NCI-H526 (cell line): ENCODE results near the gene C19orf12.
A peak's percentile ranks its signal among the peaks of the same experiment; 100 is the strongest.

Experiments
- DNase-seq, 2 experiments: peaks; one replicate each; lab custom pipeline; 2025; lab: John Stamatoyannopoulos, UW

The C19orf12 gene

GRCh38 chr19:29714953-29715700 lies at the start of gene C19orf12:
Gene C19orf12 (minus strand): TSS chr19:29715261. CDS start chr19:29708413, 6,848 bp downstream.
- peak in 1 of 2 experiments; percentile 79 for DNase-seq

GRCh38 chr19:29764361-29764760 lies 49.3 kb upstream of the C19orf12 start:
- no peak for DNase-seq

- DNase-seq, result no peak
These were observed 48.1 kb upstream of the C19orf12 start for GRCh38 chr19:29763196-29763595.

- DNase-seq, result peak in 1 of 2 experiments; percentile 36
These were observed 46.6 kb upstream of the C19orf12 start for GRCh38 chr19:29761575-29762232.

- DNase-seq, result no peak
These were observed 45.9 kb upstream of the C19orf12 start for GRCh38 chr19:29760752-29761502.

- DNase-seq, result no peak
These were observed 44.3 kb upstream of the C19orf12 start for GRCh38 chr19:29759359-29759758.

GRCh38 chr19:29758863-29759262 lies 43.8 kb upstream of the C19orf12 start:
- no peak for DNase-seq

GRCh38 chr19:29757551-29757950 lies 42.5 kb upstream of the C19orf12 start:
- DNase-seq, result no peak

GRCh38 chr19:29753934-29754305 lies 38.9 kb upstream of the C19orf12 start:
- DNase-seq, result no peak

GRCh38 chr19:29753190-29753933 lies 38.3 kb upstream of the C19orf12 start:
- DNase-seq, result no peak

- no peak for DNase-seq
These were observed 37.5 kb upstream of the C19orf12 start for GRCh38 chr19:29752450-29753025.

- no peak for DNase-seq
These were observed 36.9 kb upstream of the C19orf12 start for GRCh38 chr19:29751932-29752331.

GRCh38 chr19:29750001-29750400 lies 34.9 kb upstream of the C19orf12 start:
- no peak for DNase-seq

- no peak for DNase-seq
These were observed 34.2 kb upstream of the C19orf12 start for GRCh38 chr19:29748996-29749849.

GRCh38 chr19:29745253-29745652 lies 30.2 kb upstream of the C19orf12 start:
- DNase-seq, result peak in 1 of 2 experiments; percentile 41

- DNase-seq, result no peak
These were observed 28.6 kb upstream of the C19orf12 start for GRCh38 chr19:29743681-29744080.

GRCh38 chr19:29741776-29742175 lies 26.7 kb upstream of the C19orf12 start:
- peak; percentile 64 to 89 for DNase-seq

GRCh38 chr19:29741226-29741625 lies 26.2 kb upstream of the C19orf12 start:
- DNase-seq, result no peak

GRCh38 chr19:29737461-29738000 lies 22.5 kb upstream of the C19orf12 start:
- DNase-seq, result no peak

GRCh38 chr19:29735829-29736228 lies 20.8 kb upstream of the C19orf12 start:
- no peak for DNase-seq
